ENCODE measurements around the gene CCDC73.

GRCh38 chr11:32839308-32839707 is 44.8 kb upstream of the CCDC73 start:
- no peak for TF ChIP-seq REST (IDR thresholded peaks at IDR 0.05; ENCODE audit: insufficient read depth in 1 of 2, low read depth in 2 of 2, low read length in 2 of 2)
- TF ChIP-seq POLR2AphosphoS5 (IDR thresholded peaks at IDR 0.05; ENCODE audit: low read depth, low read length), result no peak
- TF ChIP-seq TAF1 (IDR thresholded peaks at IDR 0.05; ENCODE audit: borderline replicate concordance, insufficient read depth, low read length), result no peak
- TF ChIP-seq SIN3A (IDR thresholded peaks at IDR 0.05; ENCODE audit: borderline replicate concordance, insufficient read depth, low read length), result no peak

Data from PFSK-1 (cell line).